ES-I3 (cell line): ENCODE data around the gene C6orf52.
"Not testable (repeated sequence)": the region's sequence is repeated elsewhere in the genome, so short reads cannot be mapped to it uniquely, and the experiment has no call there.

Experiments
- H3K36me3 ChIP-seq: 2 replicates; pipeline ENCODE4 v1.6.1; 2013; ENCODE audit warnings: mild to moderate bottlenecking, low read length, control low read depth, moderate library complexity; ENCODE audit not compliant: insufficient read depth
- H3K4me1 ChIP-seq: 2 replicates; pipeline ENCODE4 v1.6.1; 2013; ENCODE audit warnings: mild to moderate bottlenecking, control low read depth, low read length; ENCODE audit not compliant: insufficient read depth
- H3K9ac ChIP-seq: 2 replicates; pipeline ENCODE4 v1.6.1; 2013; ENCODE audit warnings: low read depth, mild to moderate bottlenecking, low read length, moderate library complexity
- H3K9me3 ChIP-seq: 2 replicates; pipeline ENCODE4 v1.6.1; 2013; ENCODE audit warnings: mild to moderate bottlenecking, low read length, moderate library complexity; ENCODE audit not compliant: control insufficient read depth, insufficient read depth

C6orf52 gene

DNA sequence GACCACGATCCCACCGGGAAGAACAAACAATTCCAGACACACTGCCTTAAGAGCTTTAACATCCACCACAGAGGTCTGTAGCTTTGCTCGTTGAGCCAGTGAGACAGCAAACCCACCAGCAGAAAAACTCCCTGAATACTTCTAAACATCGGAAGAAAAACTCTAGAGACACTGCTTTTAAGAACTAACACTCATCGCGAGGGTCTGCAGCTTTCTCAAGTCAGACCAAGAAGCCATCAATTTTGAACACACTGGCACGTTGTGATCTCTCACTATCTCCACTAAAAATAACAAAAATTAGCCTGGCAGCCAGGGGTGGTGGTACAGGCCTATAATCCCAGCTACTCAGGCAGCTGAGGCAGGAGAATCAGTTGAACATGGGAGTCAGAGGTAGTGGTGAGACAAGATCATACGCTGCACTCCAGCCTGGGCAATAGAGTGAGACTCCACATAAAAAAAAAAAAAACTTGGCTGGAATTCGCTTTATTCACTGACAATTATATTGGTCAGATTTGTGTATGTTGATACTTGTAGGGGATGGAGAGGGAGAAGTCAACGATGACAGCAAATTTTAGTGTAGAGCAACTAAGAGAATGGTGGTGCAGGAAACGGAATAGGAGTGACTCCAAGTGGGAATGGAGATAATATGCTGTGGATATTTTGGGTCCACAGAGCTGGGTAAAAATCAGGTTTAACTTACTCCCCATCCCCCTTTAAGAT lies 27.6 kb upstream of the C6orf52 start:
- Histone ChIP-seq H3K9ac (peak overlapping the region; percentile 43), H3K9me3 (peaks cover 10% of the 10 kb centered on the region; the same call in 1 of the 2 replicates), H3K4me1 (peaks cover 9% of the 10 kb centered on the region), H3K36me3 (no peaks in the 10 kb centered on the region; the same call in 1 of the 2 replicates)

DNA sequence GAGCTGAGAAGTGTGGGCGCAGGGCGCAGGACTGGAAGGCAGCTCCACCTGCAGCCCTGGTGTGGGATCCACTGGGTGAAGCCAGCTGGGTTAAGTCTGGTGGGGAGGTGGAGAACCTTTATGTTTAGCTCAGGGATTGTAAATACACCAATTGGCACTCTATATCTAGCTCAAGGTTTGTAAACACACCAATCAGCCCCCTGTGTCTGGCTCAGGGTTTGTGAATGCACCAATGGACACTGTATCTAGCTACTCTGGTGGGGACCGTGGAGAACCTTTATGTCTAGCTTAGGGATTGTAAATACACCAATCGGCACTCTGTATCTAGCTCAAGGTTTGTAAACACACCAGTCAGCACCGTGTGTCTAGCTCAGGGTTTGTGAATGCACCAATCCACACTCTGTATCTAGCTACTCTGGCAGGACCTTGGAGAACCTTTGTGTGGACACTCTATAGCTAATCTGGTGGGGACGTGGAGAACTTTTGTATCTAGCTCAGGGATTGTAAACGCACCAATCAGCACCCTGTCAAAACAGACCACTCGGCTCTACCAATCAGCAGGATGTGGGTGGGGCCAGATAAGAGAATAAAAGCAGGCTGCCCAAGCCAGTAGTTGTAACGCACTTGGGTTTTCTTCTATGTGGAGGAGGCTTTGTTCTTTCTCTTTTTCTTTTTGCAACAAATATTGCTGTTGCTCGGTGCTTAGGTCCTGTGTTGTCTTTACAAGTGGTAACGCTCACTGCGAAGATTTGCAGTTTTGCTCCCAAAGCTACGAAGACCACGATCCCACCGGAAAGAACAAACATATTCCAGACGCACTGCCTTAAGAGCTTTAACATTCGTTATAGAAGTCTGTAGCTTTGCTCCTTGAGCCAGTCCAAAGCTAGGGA lies 26.8 kb upstream of the C6orf52 start:
- H3K9ac ChIP-seq, H3K36me3 ChIP-seq, H3K4me1 ChIP-seq: not testable (repeated sequence)
- peaks cover 10% of the 10 kb centered on the region; the same call in 1 of the 2 replicates for H3K9me3 ChIP-seq

DNA sequence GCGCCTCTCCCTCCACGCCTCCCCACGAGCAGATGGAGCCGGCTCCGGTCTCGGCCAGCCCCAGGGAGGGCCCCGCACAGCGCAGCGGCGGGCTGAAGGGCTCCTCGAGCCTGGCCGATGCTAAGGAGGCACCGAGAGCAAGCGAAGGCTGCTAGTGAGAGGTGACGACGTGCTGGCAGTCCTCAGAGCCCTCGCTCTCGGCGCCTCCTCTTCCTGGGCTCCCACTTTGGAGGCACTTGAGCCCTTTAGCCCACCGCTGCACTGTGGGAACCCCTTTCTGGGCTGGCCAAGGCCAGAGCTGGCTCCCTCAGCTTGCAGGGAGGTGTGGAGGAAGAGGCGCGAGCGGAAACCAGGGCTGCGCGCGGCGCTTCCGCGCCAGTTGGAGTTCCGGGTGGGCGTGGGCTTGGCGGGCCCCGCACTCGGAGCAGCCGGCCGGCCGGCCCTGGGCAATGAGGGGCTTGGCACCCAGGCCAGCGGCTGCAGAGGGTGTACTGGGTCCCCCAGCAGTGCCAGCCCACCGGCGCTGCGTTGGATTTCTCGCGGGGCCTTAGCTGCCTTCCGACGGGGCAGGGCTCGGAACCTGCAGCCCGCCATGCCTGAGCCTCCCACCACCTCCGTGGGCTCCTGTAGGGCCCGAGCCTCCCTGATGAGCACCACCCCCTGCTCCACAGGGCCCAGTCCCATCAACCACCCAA lies 26.0 kb upstream of the C6orf52 start:
- Histone ChIP-seq H3K9ac (no peak overlapping the region), H3K4me1 (peaks cover 9% of the 10 kb centered on the region), H3K9me3 (peaks cover 10% of the 10 kb centered on the region; the same call in 1 of the 2 replicates), H3K36me3 (no peaks in the 10 kb centered on the region)

DNA sequence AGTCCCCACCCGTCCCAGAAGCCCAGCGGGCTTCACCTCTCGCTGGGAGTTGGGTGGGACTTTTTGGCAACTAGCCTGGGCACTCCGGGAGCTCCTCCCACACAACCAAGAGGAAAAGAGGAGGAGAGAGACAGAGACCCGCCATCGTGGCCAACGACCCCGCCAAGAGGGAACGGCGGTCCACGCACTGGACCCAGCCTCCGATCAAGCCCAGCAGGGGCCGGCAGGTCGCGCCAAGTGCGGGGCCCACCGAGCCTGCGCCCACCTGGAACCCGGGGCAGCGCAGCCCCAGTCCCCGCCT lies 25.5 kb upstream of the C6orf52 start:
- H3K36me3 ChIP-seq = no peaks in the 10 kb centered on the region
- H3K9me3 ChIP-seq = peaks cover 10% of the 10 kb centered on the region; the same call in 1 of the 2 replicates
- H3K9ac ChIP-seq = no peak overlapping the region
- peaks cover 9% of the 10 kb centered on the region for H3K4me1 ChIP-seq

DNA sequence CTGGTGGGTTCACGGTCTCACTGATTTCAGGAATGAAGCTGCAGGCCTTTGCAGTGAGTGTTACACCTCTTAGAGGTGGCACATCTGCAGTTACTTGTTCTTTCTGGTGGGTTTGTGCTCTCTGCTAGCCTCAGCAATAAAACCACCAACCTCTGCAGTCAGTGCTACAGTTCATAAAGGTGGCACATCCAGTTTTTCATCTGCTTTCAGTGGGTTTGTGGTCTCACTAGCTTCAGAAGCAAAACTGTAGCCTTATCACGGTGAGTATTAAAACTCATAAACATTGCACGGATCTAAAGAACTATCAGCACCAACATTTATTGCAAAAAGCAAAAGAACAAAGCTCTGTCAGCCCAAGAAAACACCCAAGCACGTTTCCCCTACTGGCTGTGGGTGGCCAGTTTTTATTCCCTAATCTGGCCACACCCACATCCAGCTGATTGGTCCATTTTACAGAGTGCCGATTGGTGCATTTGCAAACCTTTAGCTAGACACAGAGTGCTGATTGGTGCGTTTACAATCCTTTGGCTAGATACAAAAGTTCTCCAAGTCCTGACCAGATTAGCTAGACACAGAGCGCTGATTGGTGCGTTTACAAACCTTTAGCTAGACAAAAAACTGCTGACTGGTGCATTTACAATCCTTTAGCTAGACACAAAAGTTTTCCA lies 25.0 kb upstream of the C6orf52 start:
- H3K9ac ChIP-seq = no peak overlapping the region
- H3K9me3 ChIP-seq = peaks cover 10% of the 10 kb centered on the region; the same call in 1 of the 2 replicates
- no peaks in the 10 kb centered on the region for H3K36me3 ChIP-seq
- H3K4me1 ChIP-seq = peaks cover 6% of the 10 kb centered on the region

DNA sequence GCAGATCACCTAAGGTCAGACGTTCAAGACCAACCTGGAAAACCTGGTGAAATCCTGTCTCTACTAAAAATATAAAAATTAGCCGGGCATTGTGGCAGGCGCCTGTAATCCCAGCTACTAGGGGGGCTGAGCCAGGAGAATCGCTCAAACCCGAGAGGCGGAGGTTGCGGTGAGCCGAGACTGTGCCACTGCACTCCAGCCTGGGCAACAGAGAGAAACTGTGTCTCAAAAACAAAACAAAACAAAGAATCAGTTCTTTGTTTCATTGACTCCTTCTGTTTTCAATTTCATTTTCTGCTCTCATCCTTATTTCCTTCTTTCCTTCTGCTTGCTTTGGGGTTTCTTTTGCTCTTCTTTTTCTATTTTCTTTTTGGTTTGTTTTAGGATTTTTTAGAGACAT lies 19.5 kb upstream of the C6orf52 start:
- H3K9ac ChIP-seq = no peak overlapping the region
- H3K9me3 ChIP-seq = 0 out of 2 replicates have a peak, but pooled peaks cover 6% of the 10 kb centered on the region
- H3K36me3 ChIP-seq = peaks cover 3% of the 10 kb centered on the region; the same call in 1 of the 2 replicates
- H3K4me1 ChIP-seq = no peaks in the 10 kb centered on the region

DNA sequence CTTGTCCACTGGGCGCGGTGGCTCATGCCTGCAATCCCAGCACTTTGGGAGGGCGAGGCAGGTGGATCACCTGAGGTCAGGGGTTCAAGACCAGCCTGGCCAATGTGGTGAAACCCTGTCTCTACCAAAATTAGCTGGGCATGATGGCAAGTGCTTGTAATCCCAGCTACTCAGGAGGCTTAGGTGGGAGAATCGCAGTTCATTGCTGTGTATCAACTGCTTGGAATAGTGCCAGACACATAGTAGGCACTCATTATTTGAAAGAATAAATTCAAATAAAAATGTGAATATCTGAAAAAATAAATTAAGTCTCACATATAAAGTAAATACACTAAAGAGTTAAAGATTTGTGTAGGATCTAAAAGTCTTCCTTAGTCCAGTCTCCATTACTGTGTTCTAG lies 2.2 kb upstream of the C6orf52 start:
- H3K36me3 ChIP-seq = peaks cover 13% of the 10 kb centered on the region; the same call in 1 of the 2 replicates
- peaks cover 4% of the 10 kb centered on the region; the same call in 1 of the 2 replicates for H3K4me1 ChIP-seq
- no peaks in the 10 kb centered on the region for H3K9me3 ChIP-seq
- no peak overlapping the region for H3K9ac ChIP-seq

DNA sequence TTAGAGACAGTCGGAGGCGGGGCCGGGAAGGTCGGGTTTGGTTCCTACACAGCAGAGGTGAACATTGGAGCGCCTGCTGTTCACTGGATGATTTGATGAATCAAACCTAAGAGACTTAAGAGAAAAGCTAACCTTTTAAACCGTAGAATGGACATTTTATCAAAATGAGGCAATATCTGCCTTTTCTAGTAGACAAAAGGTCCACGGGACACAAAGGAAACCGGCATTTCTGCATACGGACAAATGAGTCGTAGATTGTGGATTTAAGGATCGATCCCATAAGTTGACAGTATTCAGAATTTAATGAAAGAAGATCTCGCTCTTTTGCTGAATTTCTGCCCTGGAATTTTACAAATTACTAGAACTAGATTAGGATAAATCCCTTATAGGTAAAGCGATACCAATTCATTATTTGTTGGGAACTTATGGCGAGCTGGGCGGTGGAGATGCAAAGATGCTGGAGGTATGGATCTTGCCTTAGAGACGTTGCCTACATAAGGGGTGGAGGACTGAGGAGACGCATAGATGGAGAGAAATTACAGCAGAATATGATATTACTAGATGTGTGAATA lies 756 bp upstream of the C6orf52 start:
- H3K4me1 ChIP-seq = peaks cover 11% of the 10 kb centered on the region; the same call in 1 of the 2 replicates
- H3K9ac ChIP-seq = peak overlapping the region; percentile 87
- H3K36me3 ChIP-seq = peaks cover 13% of the 10 kb centered on the region; the same call in 1 of the 2 replicates
- no peaks in the 10 kb centered on the region for H3K9me3 ChIP-seq

DNA sequence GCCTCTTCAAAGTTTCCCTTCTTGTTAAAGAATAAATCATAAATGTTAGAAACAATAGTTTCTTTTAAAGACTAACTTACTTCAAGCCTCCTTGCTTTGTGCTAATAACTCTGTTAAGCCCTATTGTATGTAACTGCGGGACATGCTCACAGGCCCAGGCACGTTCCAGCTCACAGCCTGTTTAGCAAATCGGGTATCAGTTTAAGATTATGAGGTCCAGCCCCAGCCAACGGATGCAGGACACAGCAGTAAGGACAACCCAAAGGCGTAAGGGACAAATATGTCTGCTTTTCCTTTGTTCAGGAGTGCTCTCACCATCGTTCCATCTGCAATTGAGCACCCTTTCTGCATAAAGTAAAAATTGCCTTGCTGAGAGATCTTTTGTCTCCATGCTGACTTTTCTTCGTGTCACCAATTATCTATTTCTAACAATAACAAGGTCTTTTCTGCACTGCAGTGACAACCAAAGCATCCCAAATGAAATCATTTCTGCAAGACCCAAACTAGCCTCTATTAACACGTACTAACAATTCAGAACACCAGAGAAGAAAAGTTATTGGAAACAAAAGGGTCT lies 1.4 kb downstream of the C6orf52 start:
- peak overlapping the region; percentile 87 for H3K9ac ChIP-seq
- peaks cover 11% of the 10 kb centered on the region; the same call in 1 of the 2 replicates for H3K4me1 ChIP-seq
- H3K36me3 ChIP-seq = peaks cover 11% of the 10 kb centered on the region; the same call in 1 of the 2 replicates
- H3K9me3 ChIP-seq = no peaks in the 10 kb centered on the region

DNA sequence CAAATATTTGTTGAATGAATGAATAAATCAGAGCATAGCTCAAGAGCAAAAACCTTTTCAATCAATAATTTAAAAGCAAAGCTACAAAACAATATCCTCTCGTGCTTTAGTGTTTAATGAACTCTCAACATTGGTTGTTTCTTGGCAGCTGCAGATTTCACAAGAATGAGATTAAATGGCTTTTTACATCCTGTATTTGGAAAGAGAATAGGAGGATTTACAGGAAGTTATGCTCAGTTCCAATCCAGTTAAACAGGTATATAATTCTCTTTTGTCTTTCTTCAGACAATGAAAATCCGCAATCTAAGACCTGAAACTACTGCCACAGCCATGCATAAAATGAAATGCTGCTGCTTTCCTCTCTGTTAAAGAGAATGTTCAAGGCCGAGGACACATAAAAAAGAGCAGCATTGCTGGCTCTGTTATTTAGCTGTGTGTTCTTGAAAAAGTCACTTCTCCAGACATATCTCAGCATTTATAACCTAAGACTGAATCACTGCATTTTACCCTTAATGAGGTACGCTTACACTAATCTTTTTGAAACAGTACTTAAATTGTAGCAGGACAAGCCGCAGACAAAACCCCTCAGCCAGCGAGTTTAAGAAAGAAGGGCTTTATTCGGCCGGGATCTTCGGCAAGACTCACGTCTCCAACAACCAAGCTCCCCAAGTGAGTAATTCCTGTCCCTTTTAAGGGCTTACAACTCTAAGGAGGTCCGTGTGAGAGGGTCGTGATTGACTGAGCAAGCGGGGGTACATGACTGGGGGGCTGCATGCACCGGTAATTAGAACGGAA lies 3.6 kb downstream of the C6orf52 start:
- Histone ChIP-seq H3K9me3 (no peaks in the 10 kb centered on the region), H3K9ac (peak overlapping the region; percentile 10; the same call in 1 of the 2 replicates), H3K4me1 (peaks cover 11% of the 10 kb centered on the region), H3K36me3 (no peaks in the 10 kb centered on the region)

DNA sequence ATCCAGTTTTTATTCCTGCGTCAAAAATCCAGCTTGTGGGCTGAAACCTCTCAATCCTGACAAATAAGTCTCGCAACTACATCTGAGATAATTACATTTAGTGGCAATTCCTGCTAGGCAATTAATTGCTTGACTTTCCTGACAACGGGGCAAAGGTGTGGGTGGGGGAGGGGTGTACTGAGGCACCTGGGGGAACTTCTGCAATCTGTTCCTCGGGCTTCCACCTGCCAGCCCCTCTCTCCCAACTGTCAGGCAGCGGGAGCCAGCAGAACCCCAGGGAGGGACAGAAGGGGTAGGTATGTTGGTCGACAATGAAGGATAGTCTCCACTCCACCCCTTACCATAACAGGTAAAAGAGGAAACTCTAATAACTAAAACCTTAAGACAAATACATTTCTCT lies 6.8 kb downstream of the C6orf52 start:
- Histone ChIP-seq H3K4me1 (peaks cover 6% of the 10 kb centered on the region; the same call in 1 of the 2 replicates), H3K9me3 (no peaks in the 10 kb centered on the region), H3K9ac (no peak overlapping the region), H3K36me3 (no peaks in the 10 kb centered on the region)

DNA sequence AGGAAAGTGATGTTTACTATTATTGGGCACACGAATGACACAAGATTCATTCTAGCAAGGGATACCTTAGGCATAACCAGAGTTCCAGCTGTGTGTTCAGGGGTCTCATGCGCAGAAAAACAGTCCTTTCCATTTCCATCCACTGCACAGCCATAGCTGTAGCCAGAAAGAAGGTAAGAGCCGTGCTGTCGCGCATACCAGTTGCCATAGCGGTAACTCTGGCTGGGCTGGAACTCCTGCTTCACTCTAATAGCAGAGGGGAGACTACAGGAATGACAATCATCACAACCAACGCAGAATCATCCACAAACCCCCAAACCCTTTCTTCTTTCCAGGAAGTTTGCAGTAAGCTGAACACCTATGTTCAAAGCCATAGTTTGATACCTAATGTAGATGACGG lies 7.5 kb downstream of the C6orf52 start:
- H3K36me3 ChIP-seq = no peaks in the 10 kb centered on the region
- H3K4me1 ChIP-seq = peaks cover 6% of the 10 kb centered on the region; the same call in 1 of the 2 replicates
- H3K9ac ChIP-seq = no peak overlapping the region
- no peaks in the 10 kb centered on the region for H3K9me3 ChIP-seq
